HG03575 (cell line): ENCODE measurements around the gene SSH2.

Experiments used
- ATAC-seq: cut with Tn5 transposase; IDR thresholded peaks from one replicate; pipeline ENCODE4 v1.9.1; 2021; ENCODE audit not compliant: unreplicated experiment, insufficient number of reproducible peaks, low FRiP score; ENCODE audit errors: extremely low read depth

Gene SSH2

DNA sequence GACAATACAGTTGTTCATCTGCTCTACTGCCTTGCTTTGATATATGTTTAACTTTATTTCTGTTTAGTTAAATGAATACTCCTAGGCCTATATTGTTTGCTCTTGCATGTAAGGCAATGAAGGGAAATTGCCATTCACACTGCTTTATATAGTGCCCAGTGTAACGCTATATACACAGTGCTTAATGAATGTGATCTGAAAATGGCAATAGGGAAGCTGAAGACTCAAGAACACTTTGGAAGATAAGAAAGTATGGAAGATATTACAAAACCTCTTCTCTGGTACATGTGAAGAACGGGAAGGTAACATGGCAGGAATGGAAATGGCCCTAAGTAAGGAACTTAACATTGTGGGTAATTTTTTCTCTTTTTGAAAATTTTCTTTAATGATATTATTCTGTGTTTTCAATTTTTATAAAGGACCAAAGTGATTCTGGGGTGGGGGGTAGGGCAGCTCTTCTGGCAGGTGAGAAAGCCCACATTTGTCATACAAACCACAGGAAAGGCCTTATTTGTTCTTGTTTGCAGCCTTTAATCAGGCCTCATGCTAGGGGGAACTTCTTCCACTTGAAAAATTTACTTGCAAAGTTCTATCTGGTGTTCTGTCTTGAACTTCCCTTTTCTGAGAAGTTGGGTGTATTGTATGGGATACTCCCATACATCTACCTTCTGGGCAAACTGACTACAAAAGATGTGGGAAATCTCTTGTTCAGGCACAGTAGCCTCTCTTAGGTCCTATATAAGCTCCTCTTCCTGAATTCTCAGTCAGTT, 206.6 kb downstream of the SSH2 start:
- no peak for ATAC-seq

DNA sequence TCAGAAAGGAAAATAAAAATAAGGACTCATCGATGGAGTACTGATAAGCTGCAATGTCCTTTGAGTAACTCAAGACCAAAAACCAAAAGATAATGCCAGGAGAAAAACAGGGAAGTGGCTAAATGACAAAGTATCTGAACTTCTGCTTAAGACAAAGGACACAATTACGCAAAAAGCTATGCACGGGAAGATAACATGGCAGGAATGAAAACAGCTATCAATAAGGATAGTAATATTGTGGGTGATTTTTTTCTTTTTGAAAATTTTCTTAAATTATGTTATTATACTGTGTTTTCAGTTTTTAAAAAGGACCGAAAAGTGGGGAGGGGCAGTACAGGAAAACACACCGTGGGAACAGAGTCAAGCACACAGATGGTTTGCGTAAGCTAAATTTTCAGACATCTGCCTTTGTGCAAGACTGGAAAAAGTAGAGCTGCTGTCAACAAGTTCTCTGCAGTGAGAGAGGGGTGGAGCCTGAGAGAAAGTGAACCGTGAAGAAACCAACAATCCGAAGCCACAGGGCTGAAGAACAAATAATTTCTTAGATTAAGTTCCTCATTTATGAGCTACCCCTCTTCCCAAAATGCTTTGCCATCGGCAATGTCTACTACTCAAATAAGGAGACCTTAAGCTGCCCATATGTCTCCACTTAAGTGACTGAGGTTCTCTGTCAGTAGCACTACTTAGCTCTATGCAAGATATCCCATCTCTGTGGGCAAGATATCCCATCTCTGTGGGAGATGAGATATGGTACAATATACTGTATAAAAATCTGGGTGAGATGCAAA, 207.4 kb downstream of the SSH2 start:
- ATAC-seq = no peak

DNA sequence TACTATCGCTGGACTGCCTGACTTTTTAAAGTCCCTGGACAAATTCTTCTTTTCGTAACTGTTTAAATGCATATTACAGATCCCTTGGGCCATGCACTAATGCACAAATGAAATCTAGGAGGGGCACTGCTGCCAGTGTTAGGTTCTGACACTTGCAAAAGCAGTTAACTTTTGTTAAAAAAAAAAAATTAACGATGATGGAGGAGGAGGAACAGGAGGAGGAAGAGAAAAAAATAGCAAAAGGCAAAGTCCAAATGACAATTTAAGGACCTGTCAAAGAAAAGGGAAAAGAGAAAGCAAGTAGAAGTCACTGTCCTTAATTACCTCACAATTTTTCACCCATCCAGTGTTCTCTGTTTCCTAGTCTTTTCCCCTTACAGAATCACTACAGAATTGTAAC, 209.5 kb downstream of the SSH2 start:
- ATAC-seq = no peak

DNA sequence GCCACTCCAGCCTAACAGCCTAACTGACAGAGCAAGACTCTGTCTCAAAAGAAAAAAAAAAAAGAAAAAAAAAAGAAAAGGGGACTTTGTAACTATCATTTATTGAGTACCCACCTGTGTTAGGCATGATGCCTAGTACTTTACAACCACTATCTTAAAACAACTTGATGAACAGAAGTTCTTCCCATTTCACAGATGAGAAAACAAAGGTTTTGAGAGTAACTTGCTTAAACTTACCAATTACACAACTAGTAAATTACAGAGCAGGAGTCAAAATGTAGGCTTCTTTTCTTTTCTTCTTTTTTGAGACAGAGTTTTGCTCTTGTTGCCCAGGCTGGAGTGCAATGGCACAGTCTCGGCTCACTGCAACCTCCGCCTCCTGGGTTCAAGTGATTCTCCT, 210.6 kb downstream of the SSH2 start:
- ATAC-seq = no peak

DNA sequence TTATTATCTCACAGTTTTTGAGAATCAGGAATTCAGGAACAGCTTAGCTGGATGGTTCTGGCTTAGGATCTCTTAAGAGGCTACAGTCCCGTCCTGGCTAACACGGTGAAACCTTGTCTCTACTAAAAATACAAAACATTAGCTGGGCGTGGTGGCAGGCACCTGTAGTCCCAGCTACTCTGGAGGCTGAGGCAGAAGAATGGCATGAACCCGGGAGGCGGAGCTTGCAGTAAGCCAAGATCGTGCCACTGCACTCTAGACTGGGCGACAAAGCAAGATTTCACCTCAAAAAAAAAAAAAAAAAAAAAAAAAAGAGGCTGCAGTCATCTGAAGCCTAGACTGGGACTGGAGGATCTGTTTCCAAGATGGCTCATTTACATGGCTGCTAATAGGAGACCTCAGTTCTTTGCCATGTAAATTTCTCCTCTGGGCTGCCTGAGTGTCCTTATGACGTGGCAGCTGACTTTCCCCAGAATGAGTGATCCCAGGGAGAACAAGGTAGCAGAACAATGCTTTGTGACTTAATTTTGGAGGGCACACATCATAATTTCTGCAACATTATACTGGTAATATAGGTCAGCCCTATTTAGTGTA, 211.5 kb downstream of the SSH2 start:
- no peak for ATAC-seq

DNA sequence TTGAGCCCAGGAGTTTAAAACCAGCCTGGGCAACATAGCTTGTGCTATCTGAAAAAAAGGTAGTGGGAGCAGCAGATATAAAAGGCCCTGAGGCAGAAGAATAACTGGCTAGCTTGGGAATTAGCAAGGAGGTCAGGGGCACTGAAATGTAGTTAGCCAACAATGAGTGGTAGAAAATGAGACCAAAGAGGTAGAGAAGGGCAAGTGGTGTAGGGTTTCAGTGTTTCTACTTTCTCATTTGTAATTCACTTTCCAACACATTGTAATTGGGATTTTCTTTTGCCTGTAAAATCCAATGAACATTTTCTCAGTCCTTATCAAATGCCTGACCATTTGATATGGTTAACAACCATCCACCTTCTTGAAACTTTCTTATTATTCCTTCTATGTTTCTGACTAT, 212.2 kb downstream of the SSH2 start:
- ATAC-seq = no peak

DNA sequence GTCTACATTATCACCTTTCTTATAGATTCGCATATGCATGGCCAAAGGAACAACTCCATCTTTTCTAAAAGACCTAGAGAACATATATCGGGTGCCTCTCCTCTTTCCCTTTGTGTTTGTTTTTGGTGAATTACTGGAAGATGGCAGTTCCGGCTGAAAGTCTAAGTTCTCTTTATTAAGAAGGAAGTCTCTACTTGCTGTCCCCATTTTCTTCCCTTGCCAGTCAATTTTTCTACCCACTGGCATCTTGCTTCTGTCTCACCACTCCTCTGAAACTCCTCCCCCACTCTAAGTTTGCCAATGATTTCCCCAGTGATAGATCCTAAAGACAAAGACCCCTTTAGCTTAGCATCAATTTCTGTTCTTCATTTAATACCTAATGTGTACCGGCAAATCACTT, 213.5 kb downstream of the SSH2 start:
- no peak for ATAC-seq

DNA sequence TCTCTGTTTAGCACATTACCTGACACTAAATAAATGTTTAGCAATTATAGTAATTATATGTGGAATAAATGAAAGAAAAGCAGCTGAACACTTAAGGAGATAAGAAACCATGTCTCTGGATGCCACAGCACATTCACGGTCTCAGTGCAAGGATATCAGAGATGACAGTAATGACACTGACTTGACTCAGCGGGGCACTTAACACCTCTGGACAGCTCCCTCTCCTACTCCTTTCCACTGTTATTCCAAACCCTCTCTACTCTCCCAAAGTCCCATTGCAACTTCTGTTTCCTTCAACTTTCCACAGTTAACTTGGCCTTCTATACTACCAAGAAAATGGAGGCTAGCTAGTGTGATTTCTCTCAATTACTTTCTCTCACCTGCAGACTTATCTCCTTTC, 214.3 kb downstream of the SSH2 start:
- no peak for ATAC-seq

DNA sequence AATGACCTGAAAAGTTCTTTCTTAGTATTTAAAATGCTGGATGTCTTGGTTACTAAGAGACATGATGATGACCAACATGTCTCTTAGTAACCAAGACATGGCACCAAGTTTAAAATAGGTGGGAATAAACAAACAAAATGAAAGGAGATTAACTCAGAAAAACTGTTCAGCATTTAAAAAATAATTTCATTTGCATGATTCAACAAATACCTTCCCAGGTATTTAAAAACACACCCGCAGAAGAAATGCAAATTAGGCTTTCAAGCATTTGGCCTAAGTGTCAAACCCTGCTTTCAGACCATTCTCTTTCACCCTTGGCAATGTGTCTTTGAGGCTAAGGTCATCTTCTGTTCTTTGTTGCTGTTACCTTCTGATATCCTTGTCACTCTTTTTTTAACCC, 215.9 kb downstream of the SSH2 start:
- ATAC-seq = no peak

DNA sequence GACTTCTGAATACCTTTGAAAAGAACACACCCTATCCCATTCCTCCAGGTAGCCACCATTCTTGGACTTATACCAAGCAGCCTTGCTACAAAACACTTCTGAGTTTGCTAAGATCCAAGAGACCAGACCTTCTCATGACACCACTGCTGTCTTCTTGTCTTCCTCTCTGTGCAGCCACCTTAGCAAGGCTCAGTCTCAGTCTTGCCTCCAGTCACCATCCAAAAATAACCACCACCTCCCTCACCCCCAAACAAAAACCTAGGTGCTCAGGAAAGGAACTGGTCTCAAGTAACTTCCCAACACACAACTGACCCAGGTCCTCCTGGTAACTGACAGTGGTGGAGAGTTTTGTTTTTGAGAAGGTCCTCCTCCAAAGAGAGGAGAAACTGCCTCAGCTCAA, 216.4 kb downstream of the SSH2 start:
- no peak for ATAC-seq

DNA sequence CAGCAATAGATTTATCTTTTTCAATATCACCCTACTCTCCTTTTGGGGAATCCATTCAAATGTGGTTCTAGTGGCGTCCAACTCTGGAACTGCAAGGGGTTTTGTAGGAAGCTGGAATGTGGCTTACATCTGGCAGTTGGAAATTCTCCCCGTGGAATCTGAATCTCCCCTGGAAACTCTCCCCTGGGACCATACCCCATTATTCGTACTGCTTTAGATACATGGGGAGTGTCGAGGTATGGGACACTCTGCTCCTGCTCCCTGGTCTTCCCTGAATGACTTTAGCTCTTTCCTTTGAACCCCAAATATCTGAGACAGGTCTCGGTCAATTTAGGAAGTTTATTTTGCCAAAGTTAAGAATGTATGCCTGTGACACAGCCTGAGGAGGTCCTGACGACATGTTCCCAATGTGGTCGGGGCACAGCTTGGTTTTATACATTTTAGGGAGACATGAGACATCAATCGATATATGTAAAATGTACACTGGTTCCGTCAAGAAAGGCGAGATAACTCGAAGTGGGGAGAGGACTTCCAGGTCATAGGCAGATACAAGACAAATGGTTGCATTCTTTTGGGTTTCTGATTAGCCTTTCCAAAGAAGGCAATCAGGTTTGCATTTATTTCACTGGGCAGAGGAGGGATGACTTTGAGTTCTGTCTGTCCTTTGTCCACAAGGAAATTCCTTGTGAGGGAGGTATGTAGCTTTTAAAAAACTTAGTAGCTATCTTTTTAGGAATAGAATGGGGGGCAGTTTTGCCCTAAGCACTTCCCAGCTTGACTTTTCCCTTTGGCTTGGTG, 218.2 kb downstream of the SSH2 start:
- ATAC-seq = no peak

DNA sequence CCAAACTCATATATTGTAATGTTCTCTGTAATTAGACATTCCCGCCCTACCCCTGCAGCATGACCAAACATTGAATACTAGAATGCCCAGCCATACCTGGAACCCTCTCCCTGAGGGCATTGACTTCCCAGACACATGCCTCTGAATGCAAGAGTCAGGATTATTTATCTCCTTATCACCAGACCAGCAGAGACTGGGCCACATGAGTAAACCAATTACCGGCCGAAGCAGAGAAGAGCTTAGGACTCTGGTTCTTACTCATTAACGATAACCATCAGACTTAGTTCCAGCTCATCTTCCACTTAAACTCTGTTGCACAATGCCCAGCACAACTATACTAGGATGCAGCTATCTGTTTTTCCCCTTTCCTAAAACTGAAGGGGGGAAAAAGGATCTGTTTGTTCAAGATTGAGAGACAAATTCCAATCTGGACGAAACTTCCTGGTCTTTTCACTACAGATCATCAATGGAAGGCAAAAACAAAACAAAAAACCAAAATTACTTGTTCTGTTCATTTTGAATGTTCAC, 219.1 kb downstream of the SSH2 start:
- no peak for ATAC-seq

DNA sequence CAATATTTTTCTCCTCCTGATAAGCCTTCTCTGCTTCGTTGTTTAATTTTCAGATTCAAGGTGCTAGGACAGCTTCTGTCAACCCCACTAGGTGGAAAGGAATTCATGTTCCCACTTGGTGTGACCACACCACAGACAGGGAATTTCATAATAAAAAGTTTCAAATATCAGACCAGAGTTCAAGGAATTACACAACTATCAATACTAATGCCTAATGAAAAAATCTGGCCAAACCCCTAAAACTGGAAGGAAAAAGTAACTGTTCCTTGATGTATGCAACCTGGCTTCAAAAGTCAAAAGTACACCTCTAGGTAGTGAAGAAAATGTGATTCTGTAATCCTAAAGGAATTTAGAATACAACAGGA, 219.5 kb downstream of the SSH2 start:
- ATAC-seq = no peak

DNA sequence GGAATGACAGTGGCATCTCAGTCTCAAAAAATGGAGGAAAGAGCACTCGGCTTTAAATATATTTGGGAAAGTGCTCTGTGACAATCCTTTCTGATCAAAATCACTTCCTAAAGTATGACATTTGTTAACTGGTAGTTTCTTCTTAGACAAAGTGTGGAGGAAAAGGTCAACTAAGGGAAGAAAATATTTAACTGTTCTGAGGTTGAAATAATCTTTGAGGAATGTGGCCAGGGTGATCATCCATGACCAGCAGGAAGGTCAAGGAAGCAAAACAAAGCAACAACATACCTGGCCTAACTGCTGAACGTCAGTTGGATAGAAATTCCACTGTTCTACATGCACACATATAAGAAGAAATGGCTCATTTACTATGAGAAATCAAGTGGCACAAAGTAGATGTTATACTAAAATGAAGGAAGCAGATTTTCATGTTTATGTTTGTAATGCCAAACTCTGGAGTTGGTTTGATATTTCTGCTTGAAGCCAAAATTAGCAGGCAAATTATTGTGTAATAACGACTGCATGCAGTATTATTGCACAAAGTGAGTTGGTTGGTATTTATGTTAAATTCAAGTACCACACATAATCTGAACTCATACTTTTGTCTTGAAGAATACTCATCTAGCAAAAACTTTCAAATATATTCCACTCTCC, 220.0 kb downstream of the SSH2 start:
- no peak for ATAC-seq

DNA sequence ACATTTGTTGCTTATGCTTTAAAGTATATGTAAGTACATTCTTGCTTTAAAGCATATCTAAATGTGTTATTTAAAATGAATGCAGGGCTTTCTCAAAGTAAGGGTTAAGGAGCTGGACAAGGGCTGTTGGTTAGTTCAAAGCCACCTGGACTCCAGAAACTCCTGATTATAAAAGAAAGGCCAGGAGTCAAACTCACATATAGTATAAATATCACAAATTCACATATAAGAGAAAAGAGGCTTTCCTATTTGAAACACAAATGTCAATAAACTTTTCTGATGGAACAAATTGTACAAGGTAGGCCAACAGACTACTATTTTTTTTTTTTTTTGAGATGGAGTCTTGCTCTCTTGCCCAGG, 222.8 kb downstream of the SSH2 start:
- no peak for ATAC-seq

DNA sequence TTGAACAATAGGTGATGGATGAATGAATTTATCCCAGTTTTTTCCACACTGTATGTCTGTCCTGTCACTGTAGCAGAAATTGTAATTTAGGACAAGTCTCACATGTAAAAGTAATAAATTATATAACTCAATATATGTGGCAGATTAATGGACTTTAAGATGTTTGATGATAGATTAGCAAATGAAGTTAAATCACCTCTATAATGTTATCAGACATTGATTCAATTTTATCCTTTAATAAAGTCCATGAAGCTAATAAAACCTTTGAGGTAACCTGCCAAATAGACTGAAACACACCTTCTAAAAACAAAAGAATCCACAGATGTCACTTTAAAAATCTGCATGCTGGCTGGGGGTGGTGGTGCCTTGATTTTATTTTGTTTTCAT, 224.0 kb downstream of the SSH2 start:
- no peak for ATAC-seq

DNA sequence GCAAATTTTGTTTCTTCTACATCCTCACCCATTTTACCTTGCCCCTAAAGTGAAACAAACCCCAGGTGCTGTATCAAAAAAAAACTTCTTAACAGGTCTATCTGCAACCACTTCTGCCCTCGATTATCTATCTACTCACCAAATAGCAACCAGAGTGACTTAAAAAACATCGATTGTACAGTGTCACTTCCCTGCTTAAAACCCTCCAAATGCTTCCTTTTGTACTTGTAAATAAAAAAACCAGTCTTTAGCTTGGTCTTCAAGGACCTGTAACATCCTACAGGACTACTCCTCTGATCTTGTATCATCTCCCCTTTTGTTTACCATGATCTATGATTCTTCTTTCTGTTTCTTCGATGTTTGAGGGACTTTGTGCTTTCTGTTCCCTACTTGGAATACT, 224.6 kb downstream of the SSH2 start:
- ATAC-seq = no peak

DNA sequence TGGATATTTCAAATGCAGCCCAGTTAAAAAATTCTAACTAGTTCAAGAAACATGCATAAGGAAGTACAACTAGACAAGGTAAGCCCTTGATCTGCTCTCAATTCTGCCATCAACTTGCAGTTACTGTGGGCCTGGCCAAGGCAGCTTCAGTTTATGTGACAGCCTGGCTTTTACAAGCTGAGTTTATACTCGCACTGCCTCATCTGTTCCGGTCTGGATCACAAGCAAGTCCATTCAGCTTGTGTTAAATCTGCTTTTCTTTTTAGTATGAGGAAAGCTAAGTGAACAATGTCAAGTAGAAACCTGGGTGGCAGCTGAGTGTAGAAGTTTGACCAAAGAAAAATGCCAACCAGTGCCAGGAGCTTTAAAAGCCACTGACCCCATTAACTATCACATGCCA, 230.7 kb downstream of the SSH2 start:
- no peak for ATAC-seq

DNA sequence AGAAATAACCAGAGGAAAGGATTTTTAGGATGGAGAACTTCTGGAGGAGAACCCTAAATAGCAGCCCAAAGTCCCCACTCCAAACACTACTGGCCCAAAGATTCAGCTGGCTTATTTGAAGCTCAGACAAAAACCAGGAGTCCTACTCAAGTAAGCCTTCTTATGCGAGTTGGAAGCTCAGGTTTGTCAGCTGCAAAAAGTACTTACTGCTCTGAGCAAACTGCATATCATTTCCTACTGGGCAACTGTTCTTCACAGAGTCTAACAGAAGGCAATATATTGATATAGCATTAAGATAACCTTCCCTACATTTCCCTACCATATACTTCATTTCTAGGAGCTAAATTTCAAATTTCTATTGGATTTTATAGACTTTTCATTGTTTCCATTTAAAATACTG, 231.2 kb downstream of the SSH2 start:
- ATAC-seq = no peak
